ENCODE results near the gene PDE10A. TPM values are rescaled to one million over a fixed set of nuclear protein-coding genes. Genes with fewer than 3 reads are reported as not detected.

Gene PDE10A
- total and polyA plus RNA-seq, 8 donors, result 0.78 to 58.2 (median 4.0) TPM; not detected in 1

DNA sequence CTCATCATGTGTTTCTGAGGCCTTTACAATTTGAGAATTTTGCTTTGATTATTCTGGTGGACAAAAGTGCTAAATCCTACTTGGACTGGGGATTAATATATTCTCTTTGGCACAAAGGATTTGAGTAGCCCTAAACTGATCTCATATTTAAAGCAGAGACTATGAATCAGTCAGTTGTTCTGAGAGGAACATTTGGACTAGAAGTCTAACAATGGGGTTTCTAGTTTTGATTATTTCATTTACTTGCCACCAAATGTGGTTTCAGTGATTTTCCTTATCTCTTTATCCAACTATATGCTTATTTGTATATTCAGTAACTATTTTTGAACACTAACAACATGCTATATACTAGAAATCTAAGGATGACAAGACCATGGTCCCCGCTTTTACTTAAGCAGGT lies 81.4 kb downstream of the PDE10A start:
- H3K9me3 ChIP-seq, result peaks cover 0 to 6% (median 0%) of the 10 kb centered on the region in 4 donors
- no peaks in the 10 kb centered on the region for H3K27me3 ChIP-seq
- WGBS, 5 donors, result 95 to 100% (median 99%) methylated on average over 1 of the region's 1 CpG
- no peaks in the 10 kb centered on the region for H3K4me1 ChIP-seq
- intact Hi-C loops (cut with DNase I; ENCODE audit: low total_unique reads), result no loop called here
- TF ChIP-seq EP300 (IDR thresholded peaks at IDR 0.05), result no peak
- no peak for TF ChIP-seq POLR2A (IDR thresholded peaks at IDR 0.05)
- TF ChIP-seq CTCF (IDR thresholded peaks at IDR 0.05), result no peak
- no peak for TF ChIP-seq POLR2AphosphoS5 (IDR thresholded peaks at IDR 0.05)
- H3K27ac ChIP-seq, result no peak overlapping the region
- H3K4me3 ChIP-seq, result no peak overlapping the region
- no peak for DNase-seq
- no peaks in the 10 kb centered on the region for H3K36me3 ChIP-seq

- no peaks in the 10 kb centered on the region for H3K4me1 ChIP-seq
- WGBS, 5 donors, result 85 to 90% (median 87%) methylated on average over 3 of the region's 3 CpGs
- no peaks in the 10 kb centered on the region for H3K36me3 ChIP-seq
- H3K9me3 ChIP-seq, result no peaks in the 10 kb centered on the region
- intact Hi-C loops (cut with DNase I; ENCODE audit: low total_unique reads), result no loop called here
- H3K27ac ChIP-seq, result no peak overlapping the region
- TF ChIP-seq EP300 (IDR thresholded peaks at IDR 0.05), result no peak
- H3K4me3 ChIP-seq, result no peak overlapping the region
- H3K27me3 ChIP-seq, result no peaks in the 10 kb centered on the region
- DNase-seq, result no peak
Observed at GRCh38 chr6:165580136-165580535, 82.9 kb downstream of the PDE10A start.

DNA sequence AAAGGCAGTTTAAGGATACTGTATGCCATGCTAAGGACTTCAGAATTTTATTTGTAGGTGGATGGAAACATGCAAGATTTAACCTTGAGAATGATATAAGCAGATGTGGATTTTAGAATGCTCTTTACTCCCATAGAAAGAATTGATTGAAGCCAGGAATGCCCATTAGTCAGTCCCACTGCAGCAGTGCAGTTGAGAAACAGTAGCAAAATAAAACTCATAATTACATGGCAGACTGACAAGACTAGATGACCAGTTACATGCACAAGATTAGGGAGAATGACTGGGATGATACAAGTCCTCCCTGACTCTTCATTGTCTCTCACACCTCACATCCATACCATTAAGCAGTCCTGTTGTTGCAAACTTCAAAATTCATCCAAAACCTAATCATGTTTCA lies 83.9 kb downstream of the PDE10A start:
- intact Hi-C loops (cut with DNase I; ENCODE audit: low total_unique reads), result no loop called here
- no peak overlapping the region for H3K27ac ChIP-seq
- H3K4me3 ChIP-seq, result no peak overlapping the region
- peaks cover 0 to 6% (median 0%) of the 10 kb centered on the region in 4 donors for H3K4me1 ChIP-seq
- no peaks in the 10 kb centered on the region for H3K9me3 ChIP-seq
- no peak for DNase-seq
- no peaks in the 10 kb centered on the region for H3K36me3 ChIP-seq
- TF ChIP-seq EP300 (IDR thresholded peaks at IDR 0.05) (no peak), POLR2AphosphoS5 (IDR thresholded peaks at IDR 0.05) (no peak), CTCF (IDR thresholded peaks at IDR 0.05) (no peak), POLR2A (IDR thresholded peaks at IDR 0.05) (no peak)
- H3K27me3 ChIP-seq, result no peaks in the 10 kb centered on the region

- H3K9me3 ChIP-seq, result no peaks in the 10 kb centered on the region
- no peak for DNase-seq
- no peaks in the 10 kb centered on the region for H3K27me3 ChIP-seq
- H3K4me3 ChIP-seq, result no peak overlapping the region
- no peak overlapping the region for H3K27ac ChIP-seq
- no peaks in the 10 kb centered on the region for H3K36me3 ChIP-seq
- H3K4me1 ChIP-seq, result peaks cover 0 to 14% (median 0%) of the 10 kb centered on the region in 4 donors
- 89 to 95% (median 94%) methylated on average over 9 to 13 of the region's 13 CpGs for WGBS, 5 donors
- intact Hi-C loops (cut with DNase I; ENCODE audit: low total_unique reads), result no loop called here
- no peak for TF ChIP-seq POLR2AphosphoS5 (IDR thresholded peaks at IDR 0.05)
- no peak for TF ChIP-seq CTCF (IDR thresholded peaks at IDR 0.05)
- no peak for TF ChIP-seq POLR2A (IDR thresholded peaks at IDR 0.05)
- no peak for TF ChIP-seq EP300 (IDR thresholded peaks at IDR 0.05)
Observed at GRCh38 chr6:165577556-165577955, 85.5 kb downstream of the PDE10A start.

DNA sequence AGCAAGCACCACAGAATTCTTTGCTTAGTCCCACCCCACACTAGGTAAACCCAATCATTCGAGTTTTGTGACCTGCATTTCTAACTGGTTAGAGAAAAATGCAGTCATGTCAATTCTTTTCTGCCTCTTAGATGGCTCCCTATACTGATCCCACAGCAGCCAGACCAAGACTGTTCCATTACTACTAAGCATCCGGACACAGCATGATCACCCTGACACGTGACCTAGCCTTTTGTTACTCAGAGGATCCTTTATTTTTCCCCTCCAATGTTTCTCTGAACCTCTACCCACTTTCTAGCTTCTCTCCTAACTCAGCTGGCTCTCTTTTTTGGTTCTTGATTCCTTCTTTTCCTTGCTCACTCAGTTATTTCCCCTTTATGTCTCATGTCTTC lies 87.9 kb downstream of the PDE10A start:
- H3K27me3 ChIP-seq, result no peaks in the 10 kb centered on the region
- TF ChIP-seq POLR2AphosphoS5 (IDR thresholded peaks at IDR 0.05) (no peak), POLR2A (IDR thresholded peaks at IDR 0.05) (no peak), EP300 (IDR thresholded peaks at IDR 0.05) (no peak), CTCF (IDR thresholded peaks at IDR 0.05) (no peak)
- DNase-seq, result no peak
- H3K27ac ChIP-seq, result peak overlapping the region in 2 of 5 donors; percentile 60 to 78
- H3K36me3 ChIP-seq, result no peaks in the 10 kb centered on the region
- intact Hi-C loops (cut with DNase I; ENCODE audit: low total_unique reads), result no loop called here
- H3K4me1 ChIP-seq, result peaks cover 0 to 14% (median 0%) of the 10 kb centered on the region in 4 donors
- WGBS, 5 donors, result 52 to 72% (median 58%) methylated on average over 3 of the region's 3 CpGs
- no peak overlapping the region for H3K4me3 ChIP-seq
- no peaks in the 10 kb centered on the region for H3K9me3 ChIP-seq
